ENCODE results near the gene INPP5D. TPM values are rescaled to one million over a fixed set of nuclear protein-coding genes. Genes with fewer than 3 reads are reported as not detected.

Gene INPP5D
- total RNA-seq, 1 donor from 2014 or later, result 33.4 TPM

GRCh38 chr2:233168919-233169318 lies 108.8 kb downstream of the INPP5D start:
- no peaks in the 10 kb centered on the region for H3K9me3 ChIP-seq
- no peak overlapping the region for H3K4me3 ChIP-seq
- H3K27ac ChIP-seq, result no peak overlapping the region
- no peak for TF ChIP-seq POLR2A (IDR thresholded peaks at IDR 0.05)
- TF ChIP-seq, protein P1, sequence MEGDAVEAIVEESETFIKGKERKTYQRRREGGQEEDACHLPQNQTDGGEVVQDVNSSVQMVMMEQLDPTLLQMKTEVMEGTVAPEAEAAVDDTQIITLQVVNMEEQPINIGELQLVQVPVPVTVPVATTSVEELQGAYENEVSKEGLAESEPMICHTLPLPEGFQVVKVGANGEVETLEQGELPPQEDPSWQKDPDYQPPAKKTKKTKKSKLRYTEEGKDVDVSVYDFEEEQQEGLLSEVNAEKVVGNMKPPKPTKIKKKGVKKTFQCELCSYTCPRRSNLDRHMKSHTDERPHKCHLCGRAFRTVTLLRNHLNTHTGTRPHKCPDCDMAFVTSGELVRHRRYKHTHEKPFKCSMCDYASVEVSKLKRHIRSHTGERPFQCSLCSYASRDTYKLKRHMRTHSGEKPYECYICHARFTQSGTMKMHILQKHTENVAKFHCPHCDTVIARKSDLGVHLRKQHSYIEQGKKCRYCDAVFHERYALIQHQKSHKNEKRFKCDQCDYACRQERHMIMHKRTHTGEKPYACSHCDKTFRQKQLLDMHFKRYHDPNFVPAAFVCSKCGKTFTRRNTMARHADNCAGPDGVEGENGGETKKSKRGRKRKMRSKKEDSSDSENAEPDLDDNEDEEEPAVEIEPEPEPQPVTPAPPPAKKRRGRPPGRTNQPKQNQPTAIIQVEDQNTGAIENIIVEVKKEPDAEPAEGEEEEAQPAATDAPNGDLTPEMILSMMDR (IDR thresholded peaks at IDR 0.05), result no peak
- no peak for TF ChIP-seq POLR2AphosphoS5 (IDR thresholded peaks at IDR 0.05; ENCODE audit: insufficient read depth in 1 of 2, low read depth in 1 of 2)
- H3K4me1 ChIP-seq, result peaks cover 13% of the 10 kb centered on the region
- intact Hi-C loops (cut with DNase I), result no loop called here
- no peaks in the 10 kb centered on the region for H3K36me3 ChIP-seq
- H3K27me3 ChIP-seq, result no peaks in the 10 kb centered on the region
- DNase-seq (ENCODE audit: extremely low spot score in 2 of 2), result no peak

- Histone ChIP-seq H3K27me3 (no peaks in the 10 kb centered on the region), H3K4me1 (peaks cover 2% of the 10 kb centered on the region), H3K9me3 (no peaks in the 10 kb centered on the region), H3K4me3 (no peak overlapping the region), H3K27ac (no peak overlapping the region), H3K36me3 (no peaks in the 10 kb centered on the region)
- intact Hi-C loops (cut with DNase I), result no loop called here
- TF ChIP-seq POLR2A (IDR thresholded peaks at IDR 0.05) (no peak), POLR2AphosphoS5 (IDR thresholded peaks at IDR 0.05; ENCODE audit: insufficient read depth in 1 of 2, low read depth in 1 of 2) (no peak)
- TF ChIP-seq, protein P1 (IDR thresholded peaks at IDR 0.05), result no peak
- no peak for DNase-seq (ENCODE audit: extremely low spot score in 2 of 2)
Measured at GRCh38 chr2:233171344-233171743, 111.2 kb downstream of the INPP5D start.

GRCh38 chr2:233173115-233173514 lies 113.0 kb downstream of the INPP5D start:
- no peak overlapping the region for H3K4me3 ChIP-seq
- TF ChIP-seq POLR2AphosphoS5 (IDR thresholded peaks at IDR 0.05; ENCODE audit: insufficient read depth in 1 of 2, low read depth in 1 of 2), result no peak
- TF ChIP-seq POLR2A (IDR thresholded peaks at IDR 0.05), result no peak
- H3K9me3 ChIP-seq, result no peaks in the 10 kb centered on the region
- H3K27ac ChIP-seq, result no peak overlapping the region
- intact Hi-C loops (cut with DNase I), result no loop called here
- H3K4me1 ChIP-seq, result no peaks in the 10 kb centered on the region
- no peak for DNase-seq (ENCODE audit: extremely low spot score in 2 of 2)
- H3K27me3 ChIP-seq, result no peaks in the 10 kb centered on the region
- H3K36me3 ChIP-seq, result no peaks in the 10 kb centered on the region

GRCh38 chr2:233174137-233174536 lies 114.0 kb downstream of the INPP5D start:
- Histone ChIP-seq H3K4me1 (no peaks in the 10 kb centered on the region), H3K27me3 (no peaks in the 10 kb centered on the region), H3K36me3 (no peaks in the 10 kb centered on the region), H3K4me3 (no peak overlapping the region), H3K27ac (no peak overlapping the region), H3K9me3 (no peaks in the 10 kb centered on the region)
- no peak for TF ChIP-seq POLR2AphosphoS5 (IDR thresholded peaks at IDR 0.05; ENCODE audit: insufficient read depth in 1 of 2, low read depth in 1 of 2)
- TF ChIP-seq POLR2A (IDR thresholded peaks at IDR 0.05), result no peak
- TF ChIP-seq, protein P1 (IDR thresholded peaks at IDR 0.05), result no peak
- intact Hi-C loops (cut with DNase I), result no loop called here
- DNase-seq (ENCODE audit: extremely low spot score in 2 of 2), result no peak

GRCh38 chr2:233178994-233179847 lies 119.1 kb downstream of the INPP5D start:
- Histone ChIP-seq H3K9me3 (no peaks in the 10 kb centered on the region), H3K4me3 (no peak overlapping the region), H3K27ac (no peak overlapping the region), H3K36me3 (no peaks in the 10 kb centered on the region), H3K27me3 (no peaks in the 10 kb centered on the region), H3K4me1 (no peaks in the 10 kb centered on the region)
- intact Hi-C loops (cut with DNase I), result no loop called here
- DNase-seq (ENCODE audit: extremely low spot score in 2 of 2), result no peak
- TF ChIP-seq, protein P1 (IDR thresholded peaks at IDR 0.05), result no peak
- TF ChIP-seq POLR2AphosphoS5 (IDR thresholded peaks at IDR 0.05; ENCODE audit: insufficient read depth in 1 of 2, low read depth in 1 of 2), result no peak
- no peak for TF ChIP-seq POLR2A (IDR thresholded peaks at IDR 0.05)
